SK-N-SH (cell line): ENCODE measurements around the gene CAST. TPM values are rescaled to one million over a fixed set of nuclear protein-coding genes. Genes with fewer than 3 reads are reported as not detected.

Experiments
- CTCF ChIA-PET: fragments of 300-600, 350-600 bp; formaldehyde crosslinking; extraction: SDS; loops from one replicate; lab custom pipeline; 2021; lab: Yijun Ruan, JAX
- POLR2A ChIA-PET: fragments of 350-600 bp; sonication (Branson Sonifier 250); formaldehyde crosslinking; extraction: SDS; loops from one replicate; lab custom pipeline; 2020; ENCODE audit warnings: antibody characterized with exemption, inconsistent platforms; lab: Yijun Ruan, JAX
- DNase-seq: peaks from one replicate; pipeline ENCODE4 v3.0.0; 2012
- H2AFZ ChIP-seq: fragments of 200-600 bp; sonication (generic); 2 replicates; pipeline ENCODE4 v1.8.1; 2016; ENCODE audit warnings: antibody characterized with exemption, mild to moderate bottlenecking, low read depth
- H3F3A ChIP-seq: fragments of 200-600 bp; sonication (generic); replicated peaks from 2 replicates; pipeline ENCODE3; 2016; ENCODE audit warnings: antibody characterized with exemption, mild to moderate bottlenecking; ENCODE audit not compliant: insufficient read depth
- H3K27ac ChIP-seq, 2 experiments: fragments of 200-500 bp in 1 of 2; fragments of 200-600 bp in 1 of 2; sonication (Bioruptor generic) in 1 of 2; sonication (generic), shearing (Covaris generic) in 1 of 2; 2 replicates each; pipeline versions ENCODE4 v1.5.1 to v1.6.1; 2014 to 2016; ENCODE audit warnings: low read depth in 2 of 2, inconsistent platforms in 1 of 2, low read length in 1 of 2, mild to moderate bottlenecking in 1 of 2, mixed read lengths in 1 of 2
- H3K27me3 ChIP-seq: fragments of 200-600 bp; sonication (generic), shearing (Covaris generic); 2 replicates; pipeline ENCODE4 v1.6.1; 2016; ENCODE audit warnings: mixed run types; ENCODE audit not compliant: insufficient read depth
- H3K36me3 ChIP-seq, 2 experiments: fragments of 200-500 bp in 1 of 2; fragments of 200-600 bp in 1 of 2; sonication (Bioruptor generic) in 1 of 2; sonication (generic) in 1 of 2; replicated peaks in 1 of 2; 2 replicates each; pipeline versions ENCODE3 to v1.5.1; 2014 to 2016; ENCODE audit warnings: low read length in 1 of 2, mild to moderate bottlenecking in 1 of 2; ENCODE audit not compliant: insufficient read depth in 2 of 2, control insufficient read depth in 1 of 2
- H3K4me1 ChIP-seq, 2 experiments: fragments of 200-500 bp in 1 of 2; fragments of 200-600 bp in 1 of 2; sonication (Bioruptor generic) in 1 of 2; sonication (generic), shearing (Covaris generic) in 1 of 2; 2 replicates each; pipeline versions ENCODE4 v1.5.1 to v1.6.1; 2014 to 2016; ENCODE audit warnings: low read depth in 1 of 2, low read length in 1 of 2, mixed run types in 1 of 2; ENCODE audit not compliant: insufficient read depth in 2 of 2, control insufficient read depth in 1 of 2
- H3K4me2 ChIP-seq: fragments of 200-600 bp; sonication (generic), shearing (Covaris generic); 2 replicates; pipeline ENCODE4 v1.6.1; 2017; ENCODE audit warnings: mixed run types
- H3K4me3 ChIP-seq, 2 experiments: fragments of 200-500 bp in 1 of 2; fragments of 200-600 bp in 1 of 2; sonication (Bioruptor generic) in 1 of 2; sonication (generic), shearing (Covaris generic) in 1 of 2; 2 replicates each; pipeline versions ENCODE4 v1.5.1 to v1.8.1; 2014 to 2016; ENCODE audit warnings: low read depth in 2 of 2, inconsistent platforms in 1 of 2, low read length in 1 of 2, mild to moderate bottlenecking in 1 of 2, mixed read lengths in 1 of 2, moderate library complexity in 1 of 2
- H3K79me2 ChIP-seq: fragments of 200-600 bp; sonication (generic); 2 replicates; pipeline ENCODE4 v1.8.1; 2017; ENCODE audit warnings: mild to moderate bottlenecking; ENCODE audit not compliant: insufficient read depth
- H3K9ac ChIP-seq: fragments of 200-600 bp; sonication (generic); 2 replicates; pipeline ENCODE4 v1.6.1; 2017; ENCODE audit warnings: mixed run types
- H3K9me2 ChIP-seq: fragments of 200-600 bp; sonication (generic); 2 replicates; pipeline ENCODE4 v1.6.1; 2017; ENCODE audit warnings: mixed run types
- H3K9me3 ChIP-seq: fragments of 200-600 bp; sonication (generic); 2 replicates; pipeline ENCODE4 v1.6.1; 2017; ENCODE audit warnings: mixed run types, mild to moderate bottlenecking, moderate library complexity
- H4K20me1 ChIP-seq: fragments of 200-600 bp; sonication (generic); 2 replicates; pipeline ENCODE4 v1.6.1; 2017; ENCODE audit warnings: mild to moderate bottlenecking, mixed run types; ENCODE audit not compliant: insufficient read depth
- EP300 ChIP-seq, 2 experiments: IDR thresholded peaks; 2 replicates each; pipeline versions ENCODE4 v1.4.0 to v1.6.1; 2012; ENCODE audit warnings: borderline replicate concordance in 1 of 2, low read depth in 1 of 2, low read length in 1 of 2
- EZH2phosphoT487 ChIP-seq: fragments of 200-600 bp; sonication (generic); IDR thresholded peaks from 2 replicates; pipeline ENCODE4 v1.6.1; 2017; ENCODE audit warnings: low read depth, mixed run types, mild to moderate bottlenecking, antibody characterized with exemption, moderate library complexity, borderline replicate concordance
- FOSL2 ChIP-seq: IDR thresholded peaks from 2 replicates; pipeline ENCODE4 v1.4.0; 2012; ENCODE audit warnings: low read depth, mild to moderate bottlenecking, moderate library complexity, borderline replicate concordance
- FOXJ3 ChIP-seq: sonication (generic); formaldehyde crosslinking; IDR thresholded peaks from 2 replicates; pipeline ENCODE4 v1.5.1; 2020; ENCODE audit warnings: mild to moderate bottlenecking, missing genetic modification reagents
- FOXM1 ChIP-seq: IDR thresholded peaks from 2 replicates; pipeline ENCODE4 v1.4.0; 2012; ENCODE audit warnings: low read depth, mild to moderate bottlenecking
- GABPA ChIP-seq: IDR thresholded peaks from 2 replicates; pipeline ENCODE4 v1.4.0; 2012; ENCODE audit warnings: low read depth, mild to moderate bottlenecking
- IRF3 ChIP-seq: fragments of 150-350 bp; IDR thresholded peaks from 2 replicates; pipeline ENCODE4 v1.6.1; 2016; ENCODE audit warnings: mild to moderate bottlenecking, low read depth, low read length
- MAX ChIP-seq: IDR thresholded peaks from 2 replicates; pipeline ENCODE4 v1.4.0; 2012; ENCODE audit warnings: low read depth
- MEF2A ChIP-seq: IDR thresholded peaks from 2 replicates; pipeline ENCODE4 v1.4.0; 2012; ENCODE audit warnings: low read depth, borderline replicate concordance
- MXI1 ChIP-seq: IDR thresholded peaks from 2 replicates; pipeline ENCODE4 v1.6.1; 2012; ENCODE audit warnings: mild to moderate bottlenecking, low read depth, low read length, improper control_type of control experiment
- NFIC ChIP-seq: IDR thresholded peaks from 2 replicates; pipeline ENCODE4 v1.4.0; 2012; ENCODE audit warnings: borderline replicate concordance
- RCOR1 ChIP-seq: fragments of 150-350 bp; IDR thresholded peaks from 2 replicates; pipeline ENCODE4 v1.6.1; 2017; ENCODE audit warnings: antibody characterized with exemption, low read length
- RFX5 ChIP-seq: IDR thresholded peaks from 2 replicates; pipeline ENCODE4 v1.6.1; 2012; ENCODE audit warnings: mild to moderate bottlenecking, improper control_type of control experiment, low read length
- RXRA ChIP-seq: IDR thresholded peaks from 2 replicates; pipeline ENCODE4 v1.4.0; 2012; ENCODE audit warnings: low read depth, mild to moderate bottlenecking, borderline replicate concordance
- SIN3A ChIP-seq: IDR thresholded peaks from 2 replicates; pipeline ENCODE4 v1.6.1; 2012; ENCODE audit warnings: low read depth, mild to moderate bottlenecking, low read length, moderate library complexity, borderline replicate concordance
- TAF1 ChIP-seq: IDR thresholded peaks from 2 replicates; pipeline ENCODE4 v1.6.1; 2012; ENCODE audit warnings: low read depth, mild to moderate bottlenecking, low read length, moderate library complexity, borderline replicate concordance
- TEAD4 ChIP-seq: IDR thresholded peaks from 2 replicates; pipeline ENCODE4 v1.4.0; 2012; ENCODE audit warnings: mild to moderate bottlenecking, borderline replicate concordance; ENCODE audit not compliant: insufficient read depth
- USF1 ChIP-seq: IDR thresholded peaks from 2 replicates; pipeline ENCODE4 v1.4.0; 2012; ENCODE audit warnings: low read depth, borderline replicate concordance
- YY1 ChIP-seq: IDR thresholded peaks from 2 replicates; pipeline ENCODE4 v1.4.0; 2012; ENCODE audit warnings: low read depth, mild to moderate bottlenecking
- WGBS: methylation state at CpG from one replicate; pipeline ENCODE4 v1.1.6; 2017; ENCODE audit warnings: low lambda C conversion rate; 5-methylcytosine and 5-hydroxymethylcytosine counted together
- polyA plus RNA-seq, 3 experiments: library from polyadenylated mRNA; depleted of rRNA; stranded (reverse); fragments of >200 nt; gene quantifications; 2 replicates each; pipeline ENCODE4 v1.2.3, GENCODE V29; 2012
- TF ChIP-seq, protein P1 (sequence below): IDR thresholded peaks from 2 replicates; pipeline ENCODE4 v1.6.1; 2012; ENCODE audit warnings: mild to moderate bottlenecking, low read depth, low read length, moderate library complexity
- TF ChIP-seq, protein P2 (sequence below): IDR thresholded peaks from 2 replicates; pipeline ENCODE4 v1.4.0; 2012; ENCODE audit warnings: low read depth, borderline replicate concordance

Gene CAST
- polyA plus RNA-seq, 1 of the 3 experiments (the other 2 are of a cell fraction): 82.9 TPM

- TF ChIP-seq MEF2A (no peak), USF1 (no peak), TEAD4 (no peak), SIN3A (no peak)
- no peak overlapping the region for H3K4me2 ChIP-seq
- peaks cover 39% of the 10 kb centered on the region for H3K79me2 ChIP-seq
- no peak overlapping the region for H3K27ac ChIP-seq
- H3K36me3 ChIP-seq: peaks cover 31% of the 10 kb centered on the region in 2 experiments
- H3K9me3 ChIP-seq: no peaks in the 10 kb centered on the region
- no peaks in the 10 kb centered on the region for H3K4me1 ChIP-seq
- H3K27me3 ChIP-seq: no peaks in the 10 kb centered on the region
- no peaks in the 10 kb centered on the region for H3K9me2 ChIP-seq
- ChIA-PET POLR2A (no interaction called here), CTCF (no interaction called here)
- no peak overlapping the region for H2AFZ ChIP-seq
- H3K4me3 ChIP-seq: no peak overlapping the region
- H3F3A ChIP-seq: peaks cover 6% of the 10 kb centered on the region
- DNase-seq: no peak
- H4K20me1 ChIP-seq: no peaks in the 10 kb centered on the region; the same call in 1 of the 2 replicates
- H3K9ac ChIP-seq: no peak overlapping the region
- WGBS: 93% methylated on average over 4 of the region's 4 CpGs
Measured at GRCh38 chr5:96726802-96727201, 64.6 kb downstream of the CAST start.

DNA sequence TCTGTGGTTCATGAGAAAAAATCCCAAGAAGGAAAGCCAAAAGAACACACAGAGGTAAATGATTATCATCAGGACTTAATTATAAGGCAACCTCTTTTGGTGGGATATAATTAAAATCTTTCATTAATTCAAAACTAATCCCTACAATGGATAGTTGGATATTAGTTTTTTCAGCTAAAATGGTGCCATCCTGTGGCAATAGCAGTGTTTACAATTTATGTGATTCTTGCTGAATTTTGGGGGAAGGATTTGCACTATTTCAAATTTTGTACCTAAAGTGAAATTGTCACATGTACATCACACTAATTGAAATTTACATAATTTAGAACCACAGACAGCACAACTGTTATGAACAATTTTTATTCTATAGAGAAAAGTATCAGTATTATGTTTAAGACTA lies 67.0 kb downstream of the CAST start:
- no peaks in the 10 kb centered on the region for H3K9me3 ChIP-seq
- peaks cover 33 to 35% of the 10 kb centered on the region in 2 experiments for H3K36me3 ChIP-seq
- no peak overlapping the region for H2AFZ ChIP-seq
- POLR2A ChIA-PET: no interaction called here
- DNase-seq: no peak
- no peaks in the 10 kb centered on the region for H3K9me2 ChIP-seq
- H3K27me3 ChIP-seq: no peaks in the 10 kb centered on the region
- H3K4me2 ChIP-seq: no peak overlapping the region
- peaks cover 6% of the 10 kb centered on the region for H3F3A ChIP-seq
- H3K4me3 ChIP-seq: no peak overlapping the region
- H3K27ac ChIP-seq: no peak overlapping the region
- no peak overlapping the region for H3K9ac ChIP-seq
- no peaks in the 10 kb centered on the region for H3K4me1 ChIP-seq
- no peaks in the 10 kb centered on the region; the same call in 1 of the 2 replicates for H4K20me1 ChIP-seq
- peaks cover 41% of the 10 kb centered on the region for H3K79me2 ChIP-seq
- CTCF ChIA-PET: interaction anchor here (1.2 to 2.5 kb wide), 6 partner anchors 15 to 422 kb away, joined by 3 to 8 read pairs (median 5); no protein-coding TSS in a partner anchor
- TF ChIP-seq NFIC: no peak
- TF ChIP-seq, protein P1, sequence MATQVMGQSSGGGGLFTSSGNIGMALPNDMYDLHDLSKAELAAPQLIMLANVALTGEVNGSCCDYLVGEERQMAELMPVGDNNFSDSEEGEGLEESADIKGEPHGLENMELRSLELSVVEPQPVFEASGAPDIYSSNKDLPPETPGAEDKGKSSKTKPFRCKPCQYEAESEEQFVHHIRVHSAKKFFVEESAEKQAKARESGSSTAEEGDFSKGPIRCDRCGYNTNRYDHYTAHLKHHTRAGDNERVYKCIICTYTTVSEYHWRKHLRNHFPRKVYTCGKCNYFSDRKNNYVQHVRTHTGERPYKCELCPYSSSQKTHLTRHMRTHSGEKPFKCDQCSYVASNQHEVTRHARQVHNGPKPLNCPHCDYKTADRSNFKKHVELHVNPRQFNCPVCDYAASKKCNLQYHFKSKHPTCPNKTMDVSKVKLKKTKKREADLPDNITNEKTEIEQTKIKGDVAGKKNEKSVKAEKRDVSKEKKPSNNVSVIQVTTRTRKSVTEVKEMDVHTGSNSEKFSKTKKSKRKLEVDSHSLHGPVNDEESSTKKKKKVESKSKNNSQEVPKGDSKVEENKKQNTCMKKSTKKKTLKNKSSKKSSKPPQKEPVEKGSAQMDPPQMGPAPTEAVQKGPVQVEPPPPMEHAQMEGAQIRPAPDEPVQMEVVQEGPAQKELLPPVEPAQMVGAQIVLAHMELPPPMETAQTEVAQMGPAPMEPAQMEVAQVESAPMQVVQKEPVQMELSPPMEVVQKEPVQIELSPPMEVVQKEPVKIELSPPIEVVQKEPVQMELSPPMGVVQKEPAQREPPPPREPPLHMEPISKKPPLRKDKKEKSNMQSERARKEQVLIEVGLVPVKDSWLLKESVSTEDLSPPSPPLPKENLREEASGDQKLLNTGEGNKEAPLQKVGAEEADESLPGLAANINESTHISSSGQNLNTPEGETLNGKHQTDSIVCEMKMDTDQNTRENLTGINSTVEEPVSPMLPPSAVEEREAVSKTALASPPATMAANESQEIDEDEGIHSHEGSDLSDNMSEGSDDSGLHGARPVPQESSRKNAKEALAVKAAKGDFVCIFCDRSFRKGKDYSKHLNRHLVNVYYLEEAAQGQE: no peak
- TF ChIP-seq RFX5: no peak
- TF ChIP-seq MAX: no peak
- TF ChIP-seq YY1: no peak
- TF ChIP-seq EZH2phosphoT487: no peak
- TF ChIP-seq RCOR1: no peak
- TF ChIP-seq MEF2A: no peak
- no peak for TF ChIP-seq FOXJ3 (CRISPR knock-in tag)
- TF ChIP-seq, protein P2, sequence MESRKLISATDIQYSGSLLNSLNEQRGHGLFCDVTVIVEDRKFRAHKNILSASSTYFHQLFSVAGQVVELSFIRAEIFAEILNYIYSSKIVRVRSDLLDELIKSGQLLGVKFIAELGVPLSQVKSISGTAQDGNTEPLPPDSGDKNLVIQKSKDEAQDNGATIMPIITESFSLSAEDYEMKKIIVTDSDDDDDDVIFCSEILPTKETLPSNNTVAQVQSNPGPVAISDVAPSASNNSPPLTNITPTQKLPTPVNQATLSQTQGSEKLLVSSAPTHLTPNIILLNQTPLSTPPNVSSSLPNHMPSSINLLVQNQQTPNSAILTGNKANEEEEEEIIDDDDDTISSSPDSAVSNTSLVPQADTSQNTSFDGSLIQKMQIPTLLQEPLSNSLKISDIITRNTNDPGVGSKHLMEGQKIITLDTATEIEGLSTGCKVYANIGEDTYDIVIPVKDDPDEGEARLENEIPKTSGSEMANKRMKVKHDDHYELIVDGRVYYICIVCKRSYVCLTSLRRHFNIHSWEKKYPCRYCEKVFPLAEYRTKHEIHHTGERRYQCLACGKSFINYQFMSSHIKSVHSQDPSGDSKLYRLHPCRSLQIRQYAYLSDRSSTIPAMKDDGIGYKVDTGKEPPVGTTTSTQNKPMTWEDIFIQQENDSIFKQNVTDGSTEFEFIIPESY: no peak
- TF ChIP-seq EP300 (IDR thresholded peaks at IDR 0.05; ENCODE audit: borderline replicate concordance in 1 of 2, low read depth in 1 of 2, low read length in 1 of 2): no peak
- TF ChIP-seq GABPA: no peak
- no peak for TF ChIP-seq RXRA
- no peak for TF ChIP-seq FOXM1
- TF ChIP-seq FOSL2: no peak
- TF ChIP-seq TAF1: no peak
- TF ChIP-seq MXI1: no peak
- TF ChIP-seq IRF3: no peak
